ENCODE results near the gene OXA1L. TPM values are rescaled to one million over a fixed set of nuclear protein-coding genes. Genes with fewer than 3 reads are reported as not detected.
"Not testable (repeated sequence)": the region's sequence is repeated elsewhere in the genome, so short reads cannot be mapped to it uniquely, and the experiment has no call there.

OXA1L gene
- total and polyA plus RNA-seq, 12 donors: 79.9 to 183 (median 131) TPM

DNA sequence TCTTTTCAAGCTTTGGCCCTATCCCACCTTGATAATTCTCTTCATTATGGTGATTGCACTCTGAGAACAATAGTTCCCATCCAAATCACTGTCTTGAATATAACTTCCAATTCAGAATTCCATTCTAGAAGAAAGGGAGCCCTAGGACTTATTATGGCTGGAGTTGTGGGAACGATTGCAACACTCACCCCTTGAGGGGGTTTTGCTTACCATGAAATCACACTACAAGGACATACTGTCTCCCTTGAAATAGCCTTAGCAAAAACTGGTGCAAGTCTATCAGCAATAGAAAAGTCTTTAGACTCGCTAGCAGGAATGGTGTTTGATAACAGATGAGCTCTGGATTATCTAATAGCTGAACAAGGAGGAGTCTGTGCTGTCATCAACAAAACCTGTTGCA is 31.4 kb upstream of the OXA1L start:
- Histone ChIP-seq H3K4me1 (replicated peaks in 1 of 2) (no peaks in the 10 kb centered on the region), H3K36me3 (replicated peaks in 1 of 2) (no peaks in the 10 kb centered on the region), H3K27ac (no peak overlapping the region), H3K4me3 (no peak overlapping the region), H3K27me3 (no peaks in the 10 kb centered on the region), H3K9me3 (replicated peaks in 1 of 3) (no peaks in the 10 kb centered on the region)
- DNase-seq: no peak
- intact Hi-C loops (cut with DNase I): no loop called here
- TF ChIP-seq, protein P1, sequence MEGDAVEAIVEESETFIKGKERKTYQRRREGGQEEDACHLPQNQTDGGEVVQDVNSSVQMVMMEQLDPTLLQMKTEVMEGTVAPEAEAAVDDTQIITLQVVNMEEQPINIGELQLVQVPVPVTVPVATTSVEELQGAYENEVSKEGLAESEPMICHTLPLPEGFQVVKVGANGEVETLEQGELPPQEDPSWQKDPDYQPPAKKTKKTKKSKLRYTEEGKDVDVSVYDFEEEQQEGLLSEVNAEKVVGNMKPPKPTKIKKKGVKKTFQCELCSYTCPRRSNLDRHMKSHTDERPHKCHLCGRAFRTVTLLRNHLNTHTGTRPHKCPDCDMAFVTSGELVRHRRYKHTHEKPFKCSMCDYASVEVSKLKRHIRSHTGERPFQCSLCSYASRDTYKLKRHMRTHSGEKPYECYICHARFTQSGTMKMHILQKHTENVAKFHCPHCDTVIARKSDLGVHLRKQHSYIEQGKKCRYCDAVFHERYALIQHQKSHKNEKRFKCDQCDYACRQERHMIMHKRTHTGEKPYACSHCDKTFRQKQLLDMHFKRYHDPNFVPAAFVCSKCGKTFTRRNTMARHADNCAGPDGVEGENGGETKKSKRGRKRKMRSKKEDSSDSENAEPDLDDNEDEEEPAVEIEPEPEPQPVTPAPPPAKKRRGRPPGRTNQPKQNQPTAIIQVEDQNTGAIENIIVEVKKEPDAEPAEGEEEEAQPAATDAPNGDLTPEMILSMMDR (IDR thresholded peaks at IDR 0.05): no peak
- TF ChIP-seq POLR2A (IDR thresholded peaks at IDR 0.05): no peak
- 64 to 73% (median 68%) methylated on average over 2 of the region's 2 CpGs for WGBS, 4 donors

DNA sequence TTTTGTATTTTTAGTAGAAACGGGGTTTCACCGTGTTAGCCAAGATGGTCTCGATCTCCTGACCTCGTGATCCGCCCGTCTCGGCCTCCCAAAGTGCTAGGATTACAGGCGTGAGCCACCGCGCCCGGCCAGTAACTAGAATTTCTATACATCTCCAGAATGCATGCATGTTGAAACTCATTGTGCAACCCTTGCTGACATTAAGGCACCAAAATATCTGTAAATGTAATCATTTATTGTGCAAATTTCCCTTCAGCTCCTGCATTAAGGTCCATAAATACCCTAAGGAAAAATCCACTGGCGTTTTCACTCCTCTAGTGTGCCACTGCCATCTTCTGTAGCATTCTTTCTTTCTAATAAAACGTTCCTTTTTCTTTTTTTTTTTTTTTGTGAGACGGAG is 30.1 kb upstream of the OXA1L start:
- H3K9me3 ChIP-seq (replicated peaks in 1 of 3); intact Hi-C loops (cut with DNase I): not testable (repeated sequence)
- 88 to 92% (median 90%) methylated on average over 11 to 14 of the region's 14 CpGs for WGBS, 4 donors

DNA sequence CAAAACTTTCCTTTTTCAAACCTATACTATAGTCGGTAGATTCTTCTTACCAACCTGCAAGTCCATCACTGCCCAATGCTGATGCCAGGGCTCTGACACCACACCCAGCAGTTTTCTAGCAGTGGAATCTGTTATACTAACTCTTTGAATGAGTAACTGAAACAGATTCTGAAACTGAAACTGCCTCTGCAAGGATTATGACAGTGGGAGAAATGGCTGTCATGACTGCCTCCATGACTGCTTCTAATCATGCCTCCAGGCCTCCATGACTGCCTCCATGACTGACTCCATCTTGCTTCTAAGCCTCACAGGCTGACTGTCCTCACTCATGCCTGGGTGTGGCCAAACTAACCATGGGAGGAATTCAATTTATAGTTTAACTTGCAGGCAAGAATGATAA is 29.4 kb upstream of the OXA1L start:
- WGBS, 4 donors: 73 to 96% (median 85%) methylated on average over 1 of the region's 1 CpG
- Histone ChIP-seq H3K27ac (no peak overlapping the region), H3K4me1 (replicated peaks in 1 of 2) (no peaks in the 10 kb centered on the region), H3K36me3 (replicated peaks in 1 of 2) (no peaks in the 10 kb centered on the region), H3K27me3 (no peaks in the 10 kb centered on the region), H3K9me3 (replicated peaks in 1 of 3) (no peaks in the 10 kb centered on the region), H3K4me3 (no peak overlapping the region)
- intact Hi-C loops (cut with DNase I): no loop called here
- DNase-seq: no peak
- TF ChIP-seq POLR2A (IDR thresholded peaks at IDR 0.05): no peak
- TF ChIP-seq, protein P1 (IDR thresholded peaks at IDR 0.05): no peak

More for the DNA sequence above, 30.1 kb upstream of the OXA1L start:
- not testable (repeated sequence) for DNase-seq; H3K27me3 ChIP-seq; H3K4me1 ChIP-seq (replicated peaks in 1 of 2); H3K4me3 ChIP-seq; H3K27ac ChIP-seq; H3K36me3 ChIP-seq (replicated peaks in 1 of 2)

DNA sequence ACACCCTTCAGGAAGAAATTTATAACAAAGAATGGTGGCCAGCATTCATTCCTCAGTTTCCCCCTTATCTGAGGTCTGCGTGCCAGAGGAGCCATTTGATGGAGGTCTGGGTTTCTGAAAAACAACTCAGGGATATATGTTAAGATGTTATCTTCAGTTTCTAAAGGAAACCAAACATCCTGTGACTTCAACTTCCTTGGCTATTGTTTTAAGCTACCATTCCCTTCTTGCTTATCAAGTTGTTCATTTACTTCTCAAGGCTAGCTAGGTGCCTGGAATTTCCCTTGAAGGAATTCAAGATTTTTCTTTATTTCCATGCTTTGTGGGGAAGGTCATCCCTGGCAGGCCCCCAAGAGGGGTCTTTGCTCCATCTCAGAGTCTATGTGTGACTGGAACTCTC is 27.1 kb upstream of the OXA1L start:
- Histone ChIP-seq H3K36me3 (replicated peaks in 1 of 2) (no peaks in the 10 kb centered on the region), H3K27me3 (no peaks in the 10 kb centered on the region), H3K4me3 (no peak overlapping the region), H3K9me3 (replicated peaks in 1 of 3) (no peaks in the 10 kb centered on the region), H3K4me1 (replicated peaks in 1 of 2) (no peaks in the 10 kb centered on the region), H3K27ac (no peak overlapping the region)
- intact Hi-C loops (cut with DNase I): no loop called here
- WGBS, 4 donors: 59 to 84% (median 73%) methylated on average over 1 of the region's 1 CpG
- TF ChIP-seq POLR2A (IDR thresholded peaks at IDR 0.05): no peak
- TF ChIP-seq, protein P1 (IDR thresholded peaks at IDR 0.05): no peak
- no peak for DNase-seq

DNA sequence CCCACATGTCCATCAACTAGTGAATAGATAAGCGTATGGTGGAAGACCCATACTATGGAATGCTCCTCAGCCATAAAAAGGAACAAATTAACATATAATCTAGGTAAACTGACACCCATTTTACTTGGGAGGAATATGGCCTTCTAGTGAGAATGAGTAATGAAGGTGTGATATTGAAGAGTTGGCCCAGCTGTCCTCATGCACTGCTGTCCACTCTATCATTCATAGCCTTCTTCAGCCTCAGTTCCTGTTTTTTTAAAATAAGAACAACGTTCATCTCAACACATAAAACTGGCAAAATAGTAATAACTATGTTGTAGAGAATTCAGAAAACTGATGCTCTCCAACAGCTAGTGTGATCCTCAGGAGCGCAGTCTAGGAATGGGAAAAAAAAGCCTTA is 26.5 kb upstream of the OXA1L start:
- TF ChIP-seq, protein P1 (IDR thresholded peaks at IDR 0.05): no peak
- no peak for TF ChIP-seq POLR2A (IDR thresholded peaks at IDR 0.05)
- 72 to 84% (median 75%) methylated on average over 3 of the region's 3 CpGs for WGBS, 4 donors
- H3K27me3 ChIP-seq: no peaks in the 10 kb centered on the region
- no peaks in the 10 kb centered on the region for H3K9me3 ChIP-seq (replicated peaks in 1 of 3)
- intact Hi-C loops (cut with DNase I): no loop called here
- H3K36me3 ChIP-seq (replicated peaks in 1 of 2): no peaks in the 10 kb centered on the region
- H3K27ac ChIP-seq: no peak overlapping the region
- no peak for DNase-seq
- H3K4me1 ChIP-seq (replicated peaks in 1 of 2): no peaks in the 10 kb centered on the region
- H3K4me3 ChIP-seq: no peak overlapping the region
